ENCODE measurements around the gene NEK7.
A peak's percentile ranks its signal among the peaks of the same experiment; 100 is the strongest.

NEK7 gene

DNA sequence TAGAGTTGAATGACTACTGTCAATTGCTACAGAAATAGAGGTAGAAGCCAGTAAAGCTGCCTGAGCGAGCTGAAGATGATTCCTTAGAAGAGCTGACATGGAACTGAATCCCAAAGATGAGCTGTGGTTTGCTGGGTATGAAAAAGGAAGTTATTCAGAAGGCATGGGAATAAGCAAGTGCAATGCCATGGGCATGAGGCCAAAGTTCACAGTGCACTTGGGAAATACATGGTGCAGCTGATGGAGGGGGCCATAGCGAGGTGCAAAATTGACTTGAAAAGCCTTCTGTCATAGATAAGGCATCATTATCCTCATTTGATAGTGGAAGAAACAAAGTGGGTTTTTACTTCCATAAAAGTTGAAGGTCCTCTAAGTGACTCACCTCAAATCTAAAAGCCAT lies 88.6 kb downstream of the NEK7 start:
- Histone ChIP-seq H4K8ac (ENCODE audit: low read depth, low read length) (no peak overlapping the region), H2BK5ac (ENCODE audit: low read depth, low read length, poor library complexity) (no peak overlapping the region), H3K27me3 (ENCODE audit: insufficient read depth, low read length) (no peaks in the 10 kb centered on the region), H3K4me1 (ENCODE audit: control insufficient read depth in 1 of 2, insufficient read depth in 2 of 2, low read length in 2 of 2) (no peaks in the 10 kb centered on the region), H3K4me3 (ENCODE audit: low read depth, low read length) (no peak overlapping the region), H3K27ac (ENCODE audit: low read depth, low read length) (no peak overlapping the region), H3K14ac (ENCODE audit: low read length) (no peak overlapping the region), H3K18ac (ENCODE audit: low read length) (no peak overlapping the region), H3K36me3 (ENCODE audit: control insufficient read depth in 1 of 2, insufficient read depth in 2 of 2, low read length in 2 of 2) (no peaks in the 10 kb centered on the region), H4K91ac (ENCODE audit: low read depth, low read length) (no peak overlapping the region), H3K4ac (ENCODE audit: low read depth, low read length) (no peak overlapping the region), H3K23ac (ENCODE audit: low read length) (no peak overlapping the region), H3K4me2 (ENCODE audit: low read length) (no peak overlapping the region), H4K12ac (ENCODE audit: low read depth, low read length) (no peak overlapping the region), H2BK12ac (ENCODE audit: low read length) (no peak overlapping the region), H3K79me2 (ENCODE audit: control insufficient read depth, insufficient read depth, low read length, poor library complexity) (no peaks in the 10 kb centered on the region), H2AFZ (ENCODE audit: insufficient read depth, low read length, poor library complexity) (no peak overlapping the region), H3K9me3 (ENCODE audit: insufficient read depth, low read depth, low read length) (no peaks in the 10 kb centered on the region), H2AK5ac (ENCODE audit: low read length) (no peak overlapping the region), H3K79me1 (ENCODE audit: low read length) (no peaks in the 10 kb centered on the region), H2BK120ac (ENCODE audit: insufficient read depth, low read length, poor library complexity) (no peak overlapping the region), H3K9ac (ENCODE audit: low read length) (no peak overlapping the region)
- DNase-seq = no peak
- no CpG with 5 or more reads among the region's 2 CpGs for WGBS (ENCODE audit: extremely low coverage, insufficient coverage, insufficient read length)

DNA sequence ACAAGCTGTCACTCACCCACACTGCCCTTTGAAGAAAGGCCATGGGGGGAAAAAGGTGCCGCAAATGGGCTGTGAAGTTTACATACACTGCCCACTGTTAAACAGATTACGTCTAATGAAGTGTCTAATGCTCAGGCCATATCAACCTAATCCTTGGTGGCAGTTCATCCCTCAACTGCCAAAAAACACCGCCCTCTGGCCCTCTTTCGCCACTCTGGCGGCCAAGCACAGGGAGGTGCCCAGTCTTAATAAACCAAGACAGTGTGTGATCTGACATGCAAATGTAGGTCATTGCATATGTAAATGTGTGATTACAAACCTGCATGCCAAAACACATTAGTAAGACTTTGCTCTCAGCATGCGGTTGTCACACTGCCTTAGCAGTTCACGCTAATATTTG lies 89.5 kb downstream of the NEK7 start:
- H2BK120ac ChIP-seq (ENCODE audit: insufficient read depth, low read length, poor library complexity) = no peak overlapping the region
- DNase-seq = no peak
- H2BK5ac ChIP-seq (ENCODE audit: low read depth, low read length, poor library complexity) = no peak overlapping the region
- H3K14ac ChIP-seq (ENCODE audit: low read length) = no peak overlapping the region
- H3K9me3 ChIP-seq (ENCODE audit: insufficient read depth, low read depth, low read length) = no peaks in the 10 kb centered on the region
- no peak overlapping the region for H2BK12ac ChIP-seq (ENCODE audit: low read length)
- H4K12ac ChIP-seq (ENCODE audit: low read depth, low read length) = no peak overlapping the region
- no peak overlapping the region for H4K8ac ChIP-seq (ENCODE audit: low read depth, low read length)
- no peaks in the 10 kb centered on the region for H3K27me3 ChIP-seq (ENCODE audit: insufficient read depth, low read length)
- H3K4me1 ChIP-seq (ENCODE audit: control insufficient read depth in 1 of 2, insufficient read depth in 2 of 2, low read length in 2 of 2) = no peaks in the 10 kb centered on the region
- no peak overlapping the region for H3K23ac ChIP-seq (ENCODE audit: low read length)
- no peak overlapping the region for H3K4me2 ChIP-seq (ENCODE audit: low read length)
- no peak overlapping the region for H4K91ac ChIP-seq (ENCODE audit: low read depth, low read length)
- no peaks in the 10 kb centered on the region for H3K79me2 ChIP-seq (ENCODE audit: control insufficient read depth, insufficient read depth, low read length, poor library complexity)
- no peaks in the 10 kb centered on the region for H3K79me1 ChIP-seq (ENCODE audit: low read length)
- H2AFZ ChIP-seq (ENCODE audit: insufficient read depth, low read length, poor library complexity) = no peak overlapping the region
- no peak overlapping the region for H3K4ac ChIP-seq (ENCODE audit: low read depth, low read length)
- no peak overlapping the region for H3K4me3 ChIP-seq (ENCODE audit: low read depth, low read length)
- H2AK5ac ChIP-seq (ENCODE audit: low read length) = no peak overlapping the region
- whole genome bisulfite sequencing (ENCODE audit: extremely low coverage, insufficient coverage, insufficient read length) = no CpG with 5 or more reads among the region's 7 CpGs
- H3K9ac ChIP-seq (ENCODE audit: low read length) = no peak overlapping the region
- no peaks in the 10 kb centered on the region for H3K36me3 ChIP-seq (ENCODE audit: control insufficient read depth in 1 of 2, insufficient read depth in 2 of 2, low read length in 2 of 2)
- H3K27ac ChIP-seq (ENCODE audit: low read depth, low read length) = no peak overlapping the region
- no peak overlapping the region for H3K18ac ChIP-seq (ENCODE audit: low read length)

DNA sequence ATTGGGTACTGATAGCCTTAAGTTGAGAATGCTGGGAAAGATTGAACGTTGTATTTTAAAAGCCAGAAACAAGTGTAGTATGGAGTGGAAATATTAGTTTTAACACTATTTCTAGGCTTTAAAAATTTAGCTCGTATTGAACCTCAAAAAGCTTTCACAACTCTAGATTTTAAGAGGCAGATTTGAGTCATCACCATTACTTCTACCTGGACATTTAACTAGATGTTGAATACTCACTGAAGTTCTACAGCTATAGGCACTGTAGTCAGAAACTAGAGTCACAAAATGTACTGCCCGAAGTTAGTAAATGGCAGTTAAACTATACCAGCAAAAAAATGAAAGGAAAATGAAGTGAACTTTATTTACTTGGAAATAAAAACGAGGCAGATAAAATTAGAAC lies 96.5 kb downstream of the NEK7 start:
- Histone ChIP-seq H2BK5ac (ENCODE audit: low read depth, low read length, poor library complexity) (no peak overlapping the region), H3K4me2 (ENCODE audit: low read length) (no peak overlapping the region), H3K18ac (ENCODE audit: low read length) (no peak overlapping the region), H4K91ac (ENCODE audit: low read depth, low read length) (no peak overlapping the region), H3K23ac (ENCODE audit: low read length) (no peak overlapping the region), H4K12ac (ENCODE audit: low read depth, low read length) (no peak overlapping the region), H3K4me1 (ENCODE audit: control insufficient read depth in 1 of 2, insufficient read depth in 2 of 2, low read length in 2 of 2) (no peaks in the 10 kb centered on the region), H3K27me3 (ENCODE audit: insufficient read depth, low read length) (no peaks in the 10 kb centered on the region), H3K27ac (ENCODE audit: low read depth, low read length) (no peak overlapping the region), H3K14ac (ENCODE audit: low read length) (no peak overlapping the region), H3K9ac (ENCODE audit: low read length) (no peak overlapping the region), H3K9me3 (ENCODE audit: insufficient read depth, low read depth, low read length) (no peaks in the 10 kb centered on the region), H2AFZ (ENCODE audit: insufficient read depth, low read length, poor library complexity) (no peak overlapping the region), H3K4ac (ENCODE audit: low read depth, low read length) (no peak overlapping the region), H2AK5ac (ENCODE audit: low read length) (no peak overlapping the region), H3K4me3 (ENCODE audit: low read depth, low read length) (no peak overlapping the region), H3K79me2 (ENCODE audit: control insufficient read depth, insufficient read depth, low read length, poor library complexity) (no peaks in the 10 kb centered on the region), H4K8ac (ENCODE audit: low read depth, low read length) (no peak overlapping the region), H2BK120ac (ENCODE audit: insufficient read depth, low read length, poor library complexity) (no peak overlapping the region), H3K36me3 (ENCODE audit: control insufficient read depth in 1 of 2, insufficient read depth in 2 of 2, low read length in 2 of 2) (no peaks in the 10 kb centered on the region), H3K79me1 (ENCODE audit: low read length) (no peaks in the 10 kb centered on the region), H2BK12ac (ENCODE audit: low read length) (no peak overlapping the region)
- DNase-seq = no peak
- no CpG with 5 or more reads among the region's 4 CpGs for WGBS (ENCODE audit: extremely low coverage, insufficient coverage, insufficient read length)

DNA sequence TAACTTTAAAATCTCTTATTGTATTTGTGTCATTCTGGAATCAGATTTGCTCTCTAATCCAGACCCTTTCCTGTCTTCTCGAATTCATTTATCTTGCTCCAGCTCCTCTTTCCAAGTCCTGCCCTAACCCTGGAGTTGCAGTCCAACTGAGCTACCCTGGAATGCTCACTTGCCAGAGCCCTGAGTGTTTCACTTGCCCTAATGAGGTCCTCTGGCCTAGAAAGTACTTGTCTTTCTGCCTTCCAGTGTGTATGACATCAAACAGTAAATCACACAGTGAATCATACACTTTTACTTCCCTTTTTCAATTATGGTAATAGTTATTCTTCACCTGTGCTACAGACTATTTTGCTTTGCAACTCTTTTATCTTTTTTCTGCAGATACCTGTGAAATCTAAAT lies 96.9 kb downstream of the NEK7 start:
- Histone ChIP-seq H3K14ac (ENCODE audit: low read length) (no peak overlapping the region), H4K8ac (ENCODE audit: low read depth, low read length) (no peak overlapping the region), H4K12ac (ENCODE audit: low read depth, low read length) (no peak overlapping the region), H3K23ac (ENCODE audit: low read length) (no peak overlapping the region), H3K4me1 (ENCODE audit: control insufficient read depth in 1 of 2, insufficient read depth in 2 of 2, low read length in 2 of 2) (no peaks in the 10 kb centered on the region), H3K18ac (ENCODE audit: low read length) (no peak overlapping the region), H2BK12ac (ENCODE audit: low read length) (no peak overlapping the region), H3K9me3 (ENCODE audit: insufficient read depth, low read depth, low read length) (no peaks in the 10 kb centered on the region), H3K36me3 (ENCODE audit: control insufficient read depth in 1 of 2, insufficient read depth in 2 of 2, low read length in 2 of 2) (no peaks in the 10 kb centered on the region), H3K27me3 (ENCODE audit: insufficient read depth, low read length) (no peaks in the 10 kb centered on the region), H2AK5ac (ENCODE audit: low read length) (no peak overlapping the region), H2BK5ac (ENCODE audit: low read depth, low read length, poor library complexity) (no peak overlapping the region), H4K91ac (ENCODE audit: low read depth, low read length) (no peak overlapping the region), H3K9ac (ENCODE audit: low read length) (no peak overlapping the region), H3K79me2 (ENCODE audit: control insufficient read depth, insufficient read depth, low read length, poor library complexity) (no peaks in the 10 kb centered on the region), H2AFZ (ENCODE audit: insufficient read depth, low read length, poor library complexity) (no peak overlapping the region), H3K27ac (ENCODE audit: low read depth, low read length) (no peak overlapping the region), H2BK120ac (ENCODE audit: insufficient read depth, low read length, poor library complexity) (no peak overlapping the region), H3K79me1 (ENCODE audit: low read length) (no peaks in the 10 kb centered on the region), H3K4me2 (ENCODE audit: low read length) (no peak overlapping the region), H3K4me3 (ENCODE audit: low read depth, low read length) (no peak overlapping the region), H3K4ac (ENCODE audit: low read depth, low read length) (no peak overlapping the region)
- WGBS (ENCODE audit: extremely low coverage, insufficient coverage, insufficient read length) = no CpG with 5 or more reads among the region's 1 CpG
- DNase-seq = peak; percentile 25 to 69
